NOMO-1 (cell line): ENCODE data around the gene C1orf56.
A peak's percentile ranks its signal among the peaks of the same experiment; 100 is the strongest.
"Not testable (repeated sequence)": the region's sequence is repeated elsewhere in the genome, so short reads cannot be mapped to it uniquely, and the experiment has no call there.

Experiments
- DNase-seq, 2 experiments: peaks; one replicate each; lab custom pipeline; 2025; ENCODE audit not compliant: unreplicated experiment in 2 of 2; lab: John Stamatoyannopoulos, UW

C1orf56 gene

GRCh38 chr1:151060657-151061421 lies 13.3 kb downstream of the C1orf56 start:
- no peak for DNase-seq

GRCh38 chr1:151061704-151062103 lies 14.2 kb downstream of the C1orf56 start:
- DNase-seq: no peak

GRCh38 chr1:151062741-151063371 lies 15.3 kb downstream of the C1orf56 start:
- no peak for DNase-seq

- no peak for DNase-seq
Measured at GRCh38 chr1:151065089-151065645, 17.6 kb downstream of the C1orf56 start.

GRCh38 chr1:151067185-151067584 lies 19.6 kb downstream of the C1orf56 start:
- no peak for DNase-seq

GRCh38 chr1:151069103-151069486 lies 21.5 kb downstream of the C1orf56 start:
- DNase-seq: no peak

- peak; percentile 87 to 95 for DNase-seq
Measured at GRCh38 chr1:151070474-151071276, 23.1 kb downstream of the C1orf56 start, which contains the start of gene GABPB2. Gene GABPB2 (plus strand): TSS chr1:151070761. CDS start chr1:151088190, 17,429 bp downstream.

GRCh38 chr1:151072224-151072623 lies 24.7 kb downstream of the C1orf56 start:
- no peak for DNase-seq

GRCh38 chr1:151085953-151086559 lies 38.5 kb downstream of the C1orf56 start:
- DNase-seq: no peak

- DNase-seq: not testable (repeated sequence)
Measured at GRCh38 chr1:151097426-151097825, 49.9 kb downstream of the C1orf56 start.

- no peak for DNase-seq
Measured at GRCh38 chr1:151098126-151098525, 50.6 kb downstream of the C1orf56 start.
